Adrenal gland (tissue), 5 donors: ENCODE data around the gene CAMTA1.

Experiments used
- POLR2A ChIP-seq, 2 donors: fragments of 450-650 bp; IDR thresholded peaks; one replicate each; pipeline ENCODE4 v1.6.1; 2017; ENCODE audit warnings: antibody characterized with exemption in 2 of 2, mild to moderate bottlenecking in 2 of 2, moderate library complexity in 1 of 2
- TF ChIP-seq, protein P1 (sequence below), 6 experiments: fragments of 450-650 bp in 4 of 6; fragments of 200-600 bp in 2 of 6; sonication (generic) in 1 of 6; IDR thresholded peaks; 1 replicate in 5 of 6; 2 replicates in 1 of 6; pipeline versions ENCODE4 v1.5.1 to v1.8.0; 2016 to 2021; ENCODE audit warnings: antibody characterized with exemption in 6 of 6, mild to moderate bottlenecking in 2 of 6, moderate library complexity in 1 of 6
- donor health status: DM: no; HTN: no; CAD: no.

DNA sequence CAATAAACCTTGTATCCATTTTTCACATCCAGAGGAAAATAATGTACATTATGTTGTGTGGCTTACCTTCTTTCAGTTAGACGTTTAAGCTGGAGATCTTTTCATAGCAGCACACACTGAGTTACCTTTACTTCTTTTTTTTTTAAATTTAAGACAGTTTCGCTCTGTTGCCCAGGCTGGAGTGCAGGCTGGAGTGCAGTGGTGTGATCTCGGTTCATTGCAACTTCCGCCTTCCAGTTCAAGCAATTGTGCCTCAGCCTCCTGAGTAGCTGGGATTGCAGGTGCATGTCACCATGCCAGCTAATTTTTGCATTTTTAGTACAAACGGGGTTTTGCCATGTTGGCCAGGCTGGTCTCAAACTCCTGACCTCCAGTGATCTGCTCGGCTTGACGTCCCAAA, 7.4 kb upstream of the CAMTA1 start:
- TF ChIP-seq, protein P1, sequence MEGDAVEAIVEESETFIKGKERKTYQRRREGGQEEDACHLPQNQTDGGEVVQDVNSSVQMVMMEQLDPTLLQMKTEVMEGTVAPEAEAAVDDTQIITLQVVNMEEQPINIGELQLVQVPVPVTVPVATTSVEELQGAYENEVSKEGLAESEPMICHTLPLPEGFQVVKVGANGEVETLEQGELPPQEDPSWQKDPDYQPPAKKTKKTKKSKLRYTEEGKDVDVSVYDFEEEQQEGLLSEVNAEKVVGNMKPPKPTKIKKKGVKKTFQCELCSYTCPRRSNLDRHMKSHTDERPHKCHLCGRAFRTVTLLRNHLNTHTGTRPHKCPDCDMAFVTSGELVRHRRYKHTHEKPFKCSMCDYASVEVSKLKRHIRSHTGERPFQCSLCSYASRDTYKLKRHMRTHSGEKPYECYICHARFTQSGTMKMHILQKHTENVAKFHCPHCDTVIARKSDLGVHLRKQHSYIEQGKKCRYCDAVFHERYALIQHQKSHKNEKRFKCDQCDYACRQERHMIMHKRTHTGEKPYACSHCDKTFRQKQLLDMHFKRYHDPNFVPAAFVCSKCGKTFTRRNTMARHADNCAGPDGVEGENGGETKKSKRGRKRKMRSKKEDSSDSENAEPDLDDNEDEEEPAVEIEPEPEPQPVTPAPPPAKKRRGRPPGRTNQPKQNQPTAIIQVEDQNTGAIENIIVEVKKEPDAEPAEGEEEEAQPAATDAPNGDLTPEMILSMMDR (IDR thresholded peaks at IDR 0.05): no peak
- no peak for TF ChIP-seq POLR2A (IDR thresholded peaks at IDR 0.05)
